ENCODE measurements around the gene SBF1.
"Not testable (repeated sequence)": the region's sequence is repeated elsewhere in the genome, so short reads cannot be mapped to it uniquely, and the experiment has no call there.

The SBF1 gene

GRCh38 chr22:50400406-50400805, 74.4 kb downstream of the SBF1 start:
- no peak for DNase-seq (ENCODE audit: low read depth, low spot score)

- peak; percentile 63 for DNase-seq (ENCODE audit: low read depth, low spot score)
Measured at GRCh38 chr22:50399751-50400331, 75.0 kb downstream of the SBF1 start.

- DNase-seq (ENCODE audit: low read depth, low spot score), result no peak
Measured at GRCh38 chr22:50398831-50399648, 75.8 kb downstream of the SBF1 start.

GRCh38 chr22:50397371-50398060, 77.3 kb downstream of the SBF1 start:
- not testable (repeated sequence) for DNase-seq (ENCODE audit: low read depth, low spot score)

- no peak for DNase-seq (ENCODE audit: low read depth, low spot score)
Measured at GRCh38 chr22:50396751-50397370, 78.0 kb downstream of the SBF1 start.
